ENCODE measurements around the gene C5orf58. TPM values are rescaled to one million over a fixed set of nuclear protein-coding genes. Genes with fewer than 3 reads are reported as not detected.

Gene C5orf58
- total RNA-seq, 4 donors from 2014 or later: 0.79 TPM; not detected in 3

GRCh38 chr5:170284231-170284630 lies 51.4 kb downstream of the C5orf58 start:
- TF ChIP-seq EP300 (IDR thresholded peaks at IDR 0.05; ENCODE audit: low read depth) (no peak), CTCF (IDR thresholded peaks at IDR 0.05) (no peak), POLR2AphosphoS5 (IDR thresholded peaks at IDR 0.05) (no peak), POLR2A (IDR thresholded peaks at IDR 0.05) (no peak)
- intact Hi-C loops (cut with DNase I; ENCODE audit: low total_unique reads): no loop called here
- H3K4me1 ChIP-seq: peaks cover 3 to 37% (median 15%) of the 10 kb centered on the region in 4 donors
- H3K9me3 ChIP-seq: no peaks in the 10 kb centered on the region
- no peaks in the 10 kb centered on the region for H3K27me3 ChIP-seq
- DNase-seq: no peak
- no peak overlapping the region for H3K27ac ChIP-seq
- in situ Hi-C loops (cut with MboI; ENCODE audit: low pct_ligation_motif_present in 1 of 4, low pct_unique_long_range_greater_than_20kb in 1 of 4, low sequenced_read_pairs in 3 of 4): no loop called here
- WGBS, 2 donors (ENCODE audit: low coverage in 1 of 2): 74 to 87% methylated on average over 2 of the region's 2 CpGs
- H3K36me3 ChIP-seq: no peaks in the 10 kb centered on the region
- H3K4me3 ChIP-seq: no peak overlapping the region

- TF ChIP-seq CTCF (IDR thresholded peaks at IDR 0.05) (no peak), EP300 (IDR thresholded peaks at IDR 0.05; ENCODE audit: low read depth) (no peak), POLR2AphosphoS5 (IDR thresholded peaks at IDR 0.05) (no peak), POLR2A (IDR thresholded peaks at IDR 0.05) (no peak)
- no peak overlapping the region for H3K4me3 ChIP-seq
- intact Hi-C loops (cut with DNase I; ENCODE audit: low total_unique reads): no loop called here
- DNase-seq: no peak
- H3K36me3 ChIP-seq: no peaks in the 10 kb centered on the region
- in situ Hi-C loops (cut with MboI; ENCODE audit: low pct_ligation_motif_present in 1 of 4, low pct_unique_long_range_greater_than_20kb in 1 of 4, low sequenced_read_pairs in 3 of 4): no loop called here
- H3K27ac ChIP-seq: no peak overlapping the region
- peaks cover 2 to 32% (median 6%) of the 10 kb centered on the region in 4 donors for H3K4me1 ChIP-seq
- H3K9me3 ChIP-seq: no peaks in the 10 kb centered on the region
- H3K27me3 ChIP-seq: no peaks in the 10 kb centered on the region
Observed at GRCh38 chr5:170285181-170285580, 52.4 kb downstream of the C5orf58 start.

GRCh38 chr5:170286386-170286925 lies 53.7 kb downstream of the C5orf58 start:
- TF ChIP-seq EP300 (IDR thresholded peaks at IDR 0.05; ENCODE audit: low read depth): no peak
- no peak for TF ChIP-seq POLR2AphosphoS5 (IDR thresholded peaks at IDR 0.05)
- TF ChIP-seq POLR2A (IDR thresholded peaks at IDR 0.05): no peak
- TF ChIP-seq CTCF (IDR thresholded peaks at IDR 0.05): no peak
- H3K36me3 ChIP-seq: no peaks in the 10 kb centered on the region
- no peaks in the 10 kb centered on the region for H3K27me3 ChIP-seq
- intact Hi-C loops (cut with DNase I; ENCODE audit: low total_unique reads): no loop called here
- 84 to 88% methylated on average over 1 to 3 of the region's 3 CpGs for WGBS, 2 donors (ENCODE audit: low coverage in 1 of 2)
- H3K9me3 ChIP-seq: no peaks in the 10 kb centered on the region
- no peak for DNase-seq
- no peak overlapping the region for H3K27ac ChIP-seq
- H3K4me1 ChIP-seq: peaks cover 0 to 26% (median 2%) of the 10 kb centered on the region in 4 donors
- in situ Hi-C loops (cut with MboI; ENCODE audit: low pct_ligation_motif_present in 1 of 4, low pct_unique_long_range_greater_than_20kb in 1 of 4, low sequenced_read_pairs in 3 of 4): no loop called here
- H3K4me3 ChIP-seq: no peak overlapping the region

- peak overlapping the region; percentile 46 to 69 (median 62) for H3K27ac ChIP-seq
- intact Hi-C loops (cut with DNase I; ENCODE audit: low total_unique reads): no loop called here
- H3K4me1 ChIP-seq: peaks cover 0 to 26% (median 2%) of the 10 kb centered on the region in 4 donors
- no peak overlapping the region for H3K4me3 ChIP-seq
- H3K9me3 ChIP-seq: no peaks in the 10 kb centered on the region
- H3K36me3 ChIP-seq: no peaks in the 10 kb centered on the region
- in situ Hi-C loops (cut with MboI; ENCODE audit: low pct_ligation_motif_present in 1 of 4, low pct_unique_long_range_greater_than_20kb in 1 of 4, low sequenced_read_pairs in 3 of 4): no loop called here
- no peaks in the 10 kb centered on the region for H3K27me3 ChIP-seq
- DNase-seq: peak; percentile 51
- 55% methylated on average over 1 of the region's 1 CpG; no CpG with 5 or more reads in 1 of the 2 donors for WGBS, 2 donors (ENCODE audit: low coverage in 1 of 2)
- TF ChIP-seq EP300 (IDR thresholded peaks at IDR 0.05; ENCODE audit: low read depth): no peak
- peak; percentile 39 to 57 (median 44) for TF ChIP-seq POLR2AphosphoS5 (IDR thresholded peaks at IDR 0.05)
Observed at GRCh38 chr5:170287532-170287931, 54.7 kb downstream of the C5orf58 start.

- Histone ChIP-seq H3K9me3 (no peaks in the 10 kb centered on the region), H3K4me1 (peaks cover 0 to 26% (median 2%) of the 10 kb centered on the region in 4 donors), H3K36me3 (no peaks in the 10 kb centered on the region), H3K4me3 (no peak overlapping the region), H3K27ac (peak overlapping the region; percentile 46 to 69 (median 62)), H3K27me3 (no peaks in the 10 kb centered on the region)
- no peak for DNase-seq
- no peak for TF ChIP-seq POLR2AphosphoS5 (IDR thresholded peaks at IDR 0.05)
- no peak for TF ChIP-seq POLR2A (IDR thresholded peaks at IDR 0.05)
- intact Hi-C loops (cut with DNase I; ENCODE audit: low total_unique reads) (no loop called here), in situ Hi-C loops (cut with MboI; ENCODE audit: low pct_ligation_motif_present in 1 of 4, low pct_unique_long_range_greater_than_20kb in 1 of 4, low sequenced_read_pairs in 3 of 4) (no loop called here)
- WGBS, 2 donors (ENCODE audit: low coverage in 1 of 2): 40 to 50% methylated on average over 1 to 2 of the region's 2 CpGs
Observed at GRCh38 chr5:170288151-170288550, 55.4 kb downstream of the C5orf58 start.

Measured in transverse colon (tissue), 4 donors.